Psoas muscle (tissue), 8 donors: Measurements from ENCODE around the gene ZEB2. TPM values are rescaled to one million over a fixed set of nuclear protein-coding genes. Genes with fewer than 3 reads are reported as not detected.

Source experiments
- ATAC-seq, 4 donors: fragments of 200-7000 bp; cut with Tn5 transposase; one replicate each; pipeline ENCODE4 v1.9.1; 2020; ENCODE audit warnings: moderate library complexity in 3 of 4, mild to moderate bottlenecking in 2 of 4
- DNase-seq, 2 donors: peaks; one replicate each; pipeline ENCODE4 v3.0.0-alpha.2; 2020
- H3K27ac ChIP-seq: fragments of 200-600 bp; one replicate; pipeline ENCODE4 v1.8.0; 2022
- H3K27me3 ChIP-seq, 3 donors: fragments of 200-600 bp in 1 of 3; one replicate each; pipeline versions ENCODE4 v1.6.1 to v1.8.0; 2013 to 2022; ENCODE audit warnings: low read length in 2 of 3, mild to moderate bottlenecking in 2 of 3, moderate library complexity in 1 of 3; ENCODE audit not compliant: insufficient read depth in 3 of 3
- H3K36me3 ChIP-seq, 2 donors: fragments of 200-600 bp in 1 of 2; one replicate each; pipeline versions ENCODE4 v1.6.1 to v1.8.0; 2013 to 2022; ENCODE audit warnings: low read depth in 1 of 2, mild to moderate bottlenecking in 1 of 2, moderate library complexity in 1 of 2; ENCODE audit not compliant: insufficient read depth in 1 of 2
- H3K4me1 ChIP-seq: fragments of 200-600 bp; one replicate; pipeline ENCODE4 v1.8.0; 2022
- H3K4me3 ChIP-seq: fragments of 200-600 bp; one replicate; pipeline ENCODE4 v1.8.0; 2022; ENCODE audit warnings: mild to moderate bottlenecking
- H3K9me3 ChIP-seq: fragments of 200-600 bp; one replicate; pipeline ENCODE4 v1.8.0; 2022
- CTCF ChIP-seq: fragments of 200-600 bp; IDR thresholded peaks from one replicate; pipeline ENCODE4 v1.8.0; 2022; ENCODE audit warnings: antibody characterized with exemption
- WGBS, 3 donors: extraction: QIAGEN DNeasy Blood & Tissue Kit; methylation state at CpG; one replicate each; pipeline versions ENCODE4 v1.1.6 to v1.1.7; 2013; 5-methylcytosine and 5-hydroxymethylcytosine counted together
- intact Hi-C, 2 donors: fragments of 100-400 bp; cut with DNase I; formaldehyde crosslinking; loops; one replicate each; pipeline versions ENCODE4 v1.11.0 to v1.14.2; 2022
- polyA plus RNA-seq, 3 donors: library from polyadenylated mRNA; stranded (reverse); fragments of 200-250 nt; gene quantifications; one replicate each; pipeline ENCODE4 v1.2.3, GENCODE V29; 2013
- total RNA-seq, 4 donors: library from RNA; stranded (reverse); fragmentation: NEBNext Ultra II Directional in 2 of 4; extraction: Animal tissue kit (Norgen Biotek cat#: 25700) in 2 of 4; gene quantifications; one replicate each; pipeline versions ENCODE4 v1.2.1 to v1.2.4, GENCODE V29; 2021 to 2023
- donor health status: healthy with polysubstance abuse.
- donor health status: DM: no; HTN: no; CAD: no; lungs with moderate emphysema.
- donor health status: Bipolar disorder and iron deficiency.
- donor health status: healthy.
- donor health status: DM: yes; HTN: yes; CAD: no.
- donor health status: DM: no; HTN: no; CAD: no.
- donor health status: DM: no; HTN: no; CAD: no.
- donor health status: DM: yes; HTN: yes; CAD: no.

Gene ZEB2
- total and polyA plus RNA-seq, 7 donors = 11.6 to 48.7 (median 23.3) TPM

GRCh38 chr2:144372410-144373080, 147.4 kb downstream of the ZEB2 start:
- intact Hi-C loops = no loop called here
- Histone ChIP-seq H3K4me1 (no peaks in the 10 kb centered on the region), H3K4me3 (no peak overlapping the region), H3K27ac (no peak overlapping the region), H3K27me3 (no peaks in the 10 kb centered on the region), H3K9me3 (no peaks in the 10 kb centered on the region), H3K36me3 (no peaks in the 10 kb centered on the region)
- DNase-seq (peak in 1 of 2 donors; percentile 43), ATAC-seq (no peak)
- TF ChIP-seq CTCF = no peak
- 36 to 48% (median 39%) methylated on average over 10 of the region's 10 CpGs for WGBS, 3 donors

- ATAC-seq (no peak), DNase-seq (no peak)
- intact Hi-C loops = no loop called here
- Histone ChIP-seq H3K36me3 (no peaks in the 10 kb centered on the region), H3K9me3 (no peaks in the 10 kb centered on the region), H3K27ac (no peak overlapping the region), H3K4me1 (no peaks in the 10 kb centered on the region), H3K27me3 (no peaks in the 10 kb centered on the region), H3K4me3 (no peak overlapping the region)
- WGBS, 3 donors = 56 to 60% (median 58%) methylated on average over 4 of the region's 4 CpGs
- TF ChIP-seq CTCF = no peak
Measured at GRCh38 chr2:144370937-144371584, 148.9 kb downstream of the ZEB2 start.

- TF ChIP-seq CTCF = no peak
- no peaks in the 10 kb centered on the region for H3K4me1 ChIP-seq
- intact Hi-C loops = no loop called here
- no peaks in the 10 kb centered on the region for H3K9me3 ChIP-seq
- DNase-seq (no peak), ATAC-seq (no peak)
- H3K36me3 ChIP-seq = no peaks in the 10 kb centered on the region
- no peak overlapping the region for H3K27ac ChIP-seq
- no peak overlapping the region for H3K4me3 ChIP-seq
- H3K27me3 ChIP-seq = no peaks in the 10 kb centered on the region
Measured at GRCh38 chr2:144369416-144369815, 150.5 kb downstream of the ZEB2 start.

GRCh38 chr2:144366825-144367429, 153.0 kb downstream of the ZEB2 start:
- H3K4me3 ChIP-seq = no peak overlapping the region
- H3K9me3 ChIP-seq = no peaks in the 10 kb centered on the region
- WGBS, 3 donors = 94 to 97% (median 96%) methylated on average over 3 of the region's 3 CpGs
- DNase-seq (no peak), ATAC-seq (no peak)
- TF ChIP-seq CTCF = no peak
- no peaks in the 10 kb centered on the region for H3K27me3 ChIP-seq
- no peaks in the 10 kb centered on the region for H3K4me1 ChIP-seq
- H3K27ac ChIP-seq = no peak overlapping the region
- no peaks in the 10 kb centered on the region for H3K36me3 ChIP-seq
- intact Hi-C loops = no loop called here
